ENCODE data around the gene SELENON.

The SELENON gene

DNA sequence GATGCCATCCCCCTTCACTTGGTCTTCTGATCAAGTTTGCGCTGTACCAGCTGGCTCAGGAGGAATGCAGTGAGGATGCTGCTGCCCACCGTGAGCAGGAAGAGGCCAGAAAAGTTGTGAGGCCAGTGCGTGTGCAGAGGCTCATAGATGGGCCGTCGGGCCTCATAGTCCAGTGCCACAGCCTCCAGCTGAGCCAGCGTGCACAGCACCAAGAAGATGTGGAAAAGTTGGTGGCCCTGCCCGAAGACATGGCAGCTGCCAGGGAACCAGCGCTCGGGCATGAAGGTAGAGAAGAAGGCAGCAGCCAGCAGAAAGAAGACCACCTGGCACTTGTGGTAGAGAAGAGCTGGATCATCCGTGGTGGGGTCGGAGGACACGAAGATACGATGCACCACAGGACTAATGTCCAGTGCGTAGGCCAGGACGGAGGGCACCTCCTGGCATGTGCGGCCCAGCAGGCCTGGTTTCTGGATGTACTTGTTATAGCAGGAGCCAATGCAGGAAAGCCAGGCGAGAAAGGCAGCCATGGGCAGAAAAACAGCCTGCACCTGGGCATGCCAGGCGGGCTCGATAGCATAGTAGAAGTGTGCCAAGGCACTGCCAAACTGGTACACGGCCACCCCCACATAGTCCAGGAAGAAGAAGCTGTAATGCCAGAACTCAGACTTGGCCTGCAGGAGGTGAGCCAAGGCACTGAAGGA is 62.9 kb downstream of the SELENON start:
- Mint-ChIP-seq H3K4me3 (no peak overlapping the region), H3K36me3 (ENCODE audit: low read depth) (peaks cover 20% of the 10 kb centered on the region), H3K27ac (no peak overlapping the region), H3K9me3 (no peaks in the 10 kb centered on the region), H3K27me3 (peaks cover 2% of the 10 kb centered on the region), H3K4me1 (ENCODE audit: low read depth) (peaks cover 23% of the 10 kb centered on the region)
- no peak for DNase-seq

DNA sequence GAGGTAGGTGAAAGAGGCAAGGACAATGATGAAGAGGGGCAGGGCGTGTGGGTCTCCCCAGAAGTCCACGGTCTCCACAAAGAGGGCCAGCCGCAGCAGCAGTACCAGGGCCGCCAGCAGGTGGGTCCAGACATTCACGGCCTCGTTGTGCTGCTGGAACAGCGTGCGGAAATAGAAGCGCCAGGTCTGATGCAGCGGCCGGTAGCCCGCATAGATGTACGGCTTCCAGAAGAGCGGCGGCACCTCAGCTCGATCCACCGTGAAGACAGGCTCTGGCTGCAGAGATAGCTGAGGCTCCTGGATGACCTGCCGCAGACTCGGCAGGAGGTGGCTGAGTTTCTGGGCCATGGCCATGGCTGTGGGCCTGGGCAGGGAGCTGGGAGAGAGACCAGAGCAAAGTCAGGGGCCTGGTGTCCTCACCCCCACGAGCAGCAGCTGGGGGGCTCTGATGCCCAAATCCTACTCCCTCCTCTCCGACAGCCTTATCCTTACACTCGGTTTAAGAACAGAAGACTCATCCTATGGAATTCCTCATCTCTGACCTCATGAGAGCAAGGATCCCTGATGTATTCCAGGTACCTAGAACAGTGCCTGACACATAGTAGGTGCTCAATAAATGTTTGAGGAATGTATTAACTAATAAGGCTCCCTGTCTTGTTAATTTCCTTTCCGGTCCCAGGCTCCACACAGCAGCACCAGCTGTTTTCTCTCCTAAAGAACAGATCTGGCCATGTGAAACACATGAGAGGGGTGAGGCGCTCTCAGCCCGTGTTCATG is 63.7 kb downstream of the SELENON start:
- no peak overlapping the region for H3K27ac Mint-ChIP-seq
- H3K9me3 Mint-ChIP-seq: no peaks in the 10 kb centered on the region
- DNase-seq: no peak
- H3K4me1 Mint-ChIP-seq (ENCODE audit: low read depth): peaks cover 17% of the 10 kb centered on the region
- H3K27me3 Mint-ChIP-seq: no peaks in the 10 kb centered on the region
- peaks cover 18% of the 10 kb centered on the region for H3K36me3 Mint-ChIP-seq (ENCODE audit: low read depth)
- no peak overlapping the region for H3K4me3 Mint-ChIP-seq

DNA sequence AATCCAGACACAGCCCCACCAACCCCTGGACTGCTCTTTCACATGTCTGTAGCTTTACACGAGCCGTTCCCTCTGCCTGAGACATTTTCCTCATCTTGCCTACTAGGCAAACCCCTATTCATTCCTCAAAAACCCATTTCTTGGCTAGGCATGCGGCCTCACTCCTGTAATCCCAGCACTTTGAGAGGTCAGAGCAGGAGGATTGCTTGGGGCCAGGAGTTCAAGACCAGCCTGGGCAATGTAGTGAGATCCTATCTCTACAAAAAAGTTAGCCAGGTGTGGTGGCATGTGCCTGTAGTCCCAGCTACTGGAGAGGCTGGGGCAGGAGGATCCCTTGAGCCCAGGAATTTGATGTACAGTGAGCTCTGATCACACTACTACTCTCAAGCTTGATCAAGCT is 64.4 kb downstream of the SELENON start:
- Mint-ChIP-seq H3K27ac (no peak overlapping the region), H3K9me3 (no peaks in the 10 kb centered on the region), H3K4me1 (ENCODE audit: low read depth) (peaks cover 13% of the 10 kb centered on the region), H3K4me3 (no peak overlapping the region), H3K27me3 (no peaks in the 10 kb centered on the region), H3K36me3 (ENCODE audit: low read depth) (peaks cover 15% of the 10 kb centered on the region)
- no peak for DNase-seq

DNA sequence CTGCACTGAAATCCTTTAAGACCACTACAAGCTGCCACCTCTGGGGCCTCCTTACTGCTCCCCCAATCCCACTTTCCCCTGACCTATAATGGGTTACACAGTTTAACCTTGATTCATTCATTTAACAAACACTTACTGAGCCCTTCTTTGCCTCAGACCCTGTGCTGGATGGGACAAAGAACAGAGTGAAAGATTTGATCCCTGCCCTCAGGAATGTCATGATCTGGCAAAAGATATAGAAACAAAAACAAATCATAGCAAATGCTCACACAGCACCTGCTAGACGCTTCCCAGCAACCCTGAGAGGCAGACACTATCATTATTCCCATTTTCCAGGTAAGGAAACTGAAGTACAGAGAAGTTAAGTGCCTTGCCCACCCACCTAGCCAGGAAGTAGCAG is 66.3 kb downstream of the SELENON start:
- no peak overlapping the region for H3K27ac Mint-ChIP-seq
- H3K27me3 Mint-ChIP-seq: no peaks in the 10 kb centered on the region
- H3K4me3 Mint-ChIP-seq: no peak overlapping the region
- H3K36me3 Mint-ChIP-seq (ENCODE audit: low read depth): peaks cover 12% of the 10 kb centered on the region
- H3K4me1 Mint-ChIP-seq (ENCODE audit: low read depth): peaks cover 2% of the 10 kb centered on the region
- no peaks in the 10 kb centered on the region for H3K9me3 Mint-ChIP-seq
- DNase-seq: no peak

DNA sequence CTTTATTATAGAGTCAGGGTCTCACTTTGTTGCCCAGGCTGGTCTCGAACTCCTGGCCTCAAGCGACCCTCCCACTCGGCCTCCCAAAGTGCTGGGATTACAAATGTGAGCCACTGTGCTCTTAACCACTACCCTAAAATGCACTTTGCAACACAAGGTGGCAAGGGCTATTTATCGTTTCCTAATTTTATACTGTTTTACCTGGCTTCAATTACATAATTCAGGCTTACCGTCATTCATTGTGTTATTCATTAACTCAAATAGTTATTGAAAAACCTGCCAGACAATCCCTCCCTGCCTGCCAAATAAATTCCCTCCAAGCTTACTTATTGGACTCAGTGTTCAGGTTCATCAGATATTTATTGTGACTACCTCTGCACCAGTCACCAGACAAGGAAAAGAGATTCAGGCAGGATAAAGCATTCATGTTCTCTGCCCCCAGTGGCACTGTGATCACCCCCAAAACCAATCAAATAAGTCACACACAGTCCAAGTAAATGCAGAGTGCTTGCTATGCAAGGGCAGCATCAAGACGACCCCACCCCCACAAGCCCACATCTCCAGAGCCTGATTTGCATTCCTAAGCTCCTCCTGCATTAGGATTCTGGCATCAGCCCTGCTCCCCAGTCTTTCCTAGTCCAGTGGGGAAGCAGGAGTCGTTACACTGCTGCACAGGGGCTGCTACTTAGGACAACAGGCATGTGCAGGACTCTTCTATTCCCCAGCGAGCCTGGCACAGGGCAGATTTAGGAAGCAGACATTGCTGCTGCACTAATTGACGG is 67.4 kb downstream of the SELENON start:
- DNase-seq: no peak
- no peaks in the 10 kb centered on the region for H3K4me1 Mint-ChIP-seq (ENCODE audit: low read depth)
- H3K4me3 Mint-ChIP-seq: no peak overlapping the region

More for the DNA sequence above, 67.4 kb downstream of the SELENON start:
- no peaks in the 10 kb centered on the region for H3K9me3 Mint-ChIP-seq
- peaks cover 12% of the 10 kb centered on the region for H3K36me3 Mint-ChIP-seq (ENCODE audit: low read depth)
- no peaks in the 10 kb centered on the region for H3K27me3 Mint-ChIP-seq
- no peak overlapping the region for H3K27ac Mint-ChIP-seq

All from activated T-cell treated with anti-CD3 and anti-CD28 coated beads, Interleukin-2, amount 50 U/mL, for 24 hours (primary cell).